Head of caudate nucleus (tissue), 42 donors: ENCODE results near the gene ALS2.

ENCODE experiments used
- DNase-seq, 42 donors: peaks; one replicate each; pipeline versions ENCODE4 v3.0.0 to v3.0.0-alpha.2; 2020 to 2021; ENCODE audit warnings: mixed read lengths in 7 of 42
- intact Hi-C: fragments of 100-400 bp; cut with DNase I; formaldehyde crosslinking; loops from one replicate; pipeline ENCODE4 v1.15.0; 2022

ALS2 gene

GRCh38 chr2:201795607-201796477 is 15.1 kb upstream of the ALS2 start:
- DNase-seq, result peak in 28 of 42 donors; percentile 8 to 60 (median 26)
- intact Hi-C loops, result no loop called here

GRCh38 chr2:201794294-201794693 is 13.6 kb upstream of the ALS2 start:
- DNase-seq, result no peak
- intact Hi-C loops, result no loop called here

- intact Hi-C loops, result no loop called here
- no peak for DNase-seq
Observed at GRCh38 chr2:201793631-201794030, 12.9 kb upstream of the ALS2 start.

GRCh38 chr2:201790989-201791388 is 10.3 kb upstream of the ALS2 start:
- intact Hi-C loops, result no loop called here
- DNase-seq, result no peak

GRCh38 chr2:201790291-201790690 is 9.6 kb upstream of the ALS2 start:
- intact Hi-C loops, result no loop called here
- no peak for DNase-seq

- no peak for DNase-seq
- intact Hi-C loops, result loop anchor here (10.0 kb wide), 1 partner anchor 145 kb away; the partner anchor contains the start of gene TMEM237
Observed at GRCh38 chr2:201789395-201789794, 8.7 kb upstream of the ALS2 start.

GRCh38 chr2:201788371-201788770 is 7.6 kb upstream of the ALS2 start:
- intact Hi-C loops, result loop anchor here (10.0 kb wide), 1 partner anchor 144 kb away; the partner anchor contains the start of gene TMEM237
- DNase-seq, result no peak

GRCh38 chr2:201786471-201786870 is 5.7 kb upstream of the ALS2 start:
- intact Hi-C loops, result loop anchor here (10.0 kb wide), 1 partner anchor 142 kb away; the partner anchor contains the start of gene TMEM237
- no peak for DNase-seq

GRCh38 chr2:201785135-201785534 is 4.4 kb upstream of the ALS2 start:
- DNase-seq, result no peak
- intact Hi-C loops, result loop anchor here (10.0 kb wide), 1 partner anchor 140 kb away; the partner anchor contains the start of gene TMEM237

- DNase-seq, result no peak
- intact Hi-C loops, result loop anchor here (5.0 to 10.0 kb wide), 2 partner anchors 140 to 332 kb away; partner anchors contain the start of genes STRADB, TMEM237 and TRAK2
Observed at GRCh38 chr2:201784563-201784962, 3.8 kb upstream of the ALS2 start.

GRCh38 chr2:201781557-201782051 is 871 bp upstream of the ALS2 start:
- intact Hi-C loops, result loop anchor here (5.0 to 10.0 kb wide), 2 partner anchors 137 to 329 kb away; partner anchors contain the start of genes STRADB, TMEM237 and TRAK2
- peak; percentile 18 to 84 (median 62) for DNase-seq

- peak in 14 of 42 donors; percentile 3 to 59 (median 24) for DNase-seq
- intact Hi-C loops, result loop anchor here (5.0 to 10.0 kb wide), 2 partner anchors 135 to 328 kb away; partner anchors contain the start of genes STRADB, TMEM237 and TRAK2
Observed at GRCh38 chr2:201779901-201780673, 646 bp downstream of the ALS2 start.

GRCh38 chr2:201777869-201778268 is 2.9 kb downstream of the ALS2 start:
- intact Hi-C loops, result no loop called here

GRCh38 chr2:201777043-201777442 is 3.7 kb downstream of the ALS2 start:
- no peak for DNase-seq
- intact Hi-C loops, result no loop called here

More at GRCh38 chr2:201777869-201778268, 2.9 kb downstream of the ALS2 start:
- DNase-seq, result no peak

GRCh38 chr2:201775326-201775725 is 5.4 kb downstream of the ALS2 start:
- no peak for DNase-seq
- intact Hi-C loops, result no loop called here

GRCh38 chr2:201774546-201774945 is 6.2 kb downstream of the ALS2 start:
- intact Hi-C loops, result no loop called here
- DNase-seq, result no peak

- intact Hi-C loops, result no loop called here
- DNase-seq, result no peak
Observed at GRCh38 chr2:201773990-201774389, 6.7 kb downstream of the ALS2 start.

GRCh38 chr2:201769666-201770373 is 10.9 kb downstream of the ALS2 start:
- intact Hi-C loops, result no loop called here
- DNase-seq, result no peak

GRCh38 chr2:201768918-201769317 is 11.8 kb downstream of the ALS2 start:
- no peak for DNase-seq
- intact Hi-C loops, result no loop called here
